VCaP (cell line): Measurements from ENCODE around the gene PXMP2.

Experiments used
- H3K27ac ChIP-seq: fragments of 450-650 bp; 2 replicates; pipeline ENCODE4 v1.5.1; 2017
- TF ChIP-seq, protein P1 (sequence below): fragments of 450-650 bp; conservative IDR thresholded peaks from 2 replicates; pipeline ENCODE4 v1.5.1; 2017; ENCODE audit warnings: mild to moderate bottlenecking, moderate library complexity

The PXMP2 gene

DNA sequence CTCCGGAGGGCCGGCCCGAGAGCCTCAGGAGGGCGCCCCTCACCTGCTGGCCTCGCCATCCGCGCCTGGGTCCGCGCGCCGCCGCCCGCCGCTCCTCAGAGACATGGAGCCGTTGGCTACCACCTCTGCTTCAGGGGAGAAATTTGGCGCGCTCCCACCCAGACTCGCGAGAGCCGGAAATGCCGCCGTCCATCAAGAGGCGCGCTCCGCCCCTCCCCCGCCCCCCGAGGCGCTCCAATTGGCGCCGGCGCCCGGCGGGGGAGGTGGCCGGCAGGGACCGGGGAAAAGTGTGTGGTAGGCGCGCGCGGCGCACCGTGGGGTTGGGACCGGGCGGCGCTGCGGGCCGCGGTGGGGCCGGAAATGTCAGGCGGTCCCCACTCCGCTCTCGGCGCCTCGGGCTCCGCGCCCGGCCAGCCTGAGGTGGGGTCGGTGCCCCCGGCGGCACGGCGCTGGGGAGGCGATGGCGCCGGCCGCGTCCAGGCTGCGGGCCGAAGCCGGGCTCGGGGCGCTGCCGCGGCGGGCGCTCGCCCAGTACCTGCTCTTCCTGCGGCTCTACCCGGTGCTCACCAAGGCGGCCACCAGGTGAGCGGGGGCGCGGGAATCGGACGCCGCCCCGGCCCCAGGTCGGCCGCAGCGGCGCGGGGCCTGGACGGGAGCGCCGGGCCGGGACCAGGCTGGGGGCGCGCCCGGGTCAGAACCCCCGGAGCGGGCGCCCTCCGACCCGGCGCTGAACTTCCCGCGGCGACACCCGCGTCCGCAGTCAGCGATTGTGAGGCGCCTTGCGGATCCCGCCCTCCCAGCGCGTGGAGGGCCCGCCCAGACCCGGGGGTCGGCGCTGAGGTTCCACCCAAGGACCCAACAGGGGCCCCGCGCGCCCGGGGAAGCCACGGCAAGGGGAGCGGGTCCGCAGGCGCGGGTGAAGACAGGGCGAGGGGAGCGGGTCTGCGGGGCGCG is at the start of gene PXMP2, which contains the start of gene POLE:
TSS of gene PXMP2 (plus strand) at position 377 of the 954 bp plus-strand sequence. CDS start at position 461, 84 bp downstream.
TSS of gene POLE (minus strand) at position 132 of the 954 bp plus-strand sequence. CDS start at position 105, 27 bp downstream.
- TF ChIP-seq, protein P1, sequence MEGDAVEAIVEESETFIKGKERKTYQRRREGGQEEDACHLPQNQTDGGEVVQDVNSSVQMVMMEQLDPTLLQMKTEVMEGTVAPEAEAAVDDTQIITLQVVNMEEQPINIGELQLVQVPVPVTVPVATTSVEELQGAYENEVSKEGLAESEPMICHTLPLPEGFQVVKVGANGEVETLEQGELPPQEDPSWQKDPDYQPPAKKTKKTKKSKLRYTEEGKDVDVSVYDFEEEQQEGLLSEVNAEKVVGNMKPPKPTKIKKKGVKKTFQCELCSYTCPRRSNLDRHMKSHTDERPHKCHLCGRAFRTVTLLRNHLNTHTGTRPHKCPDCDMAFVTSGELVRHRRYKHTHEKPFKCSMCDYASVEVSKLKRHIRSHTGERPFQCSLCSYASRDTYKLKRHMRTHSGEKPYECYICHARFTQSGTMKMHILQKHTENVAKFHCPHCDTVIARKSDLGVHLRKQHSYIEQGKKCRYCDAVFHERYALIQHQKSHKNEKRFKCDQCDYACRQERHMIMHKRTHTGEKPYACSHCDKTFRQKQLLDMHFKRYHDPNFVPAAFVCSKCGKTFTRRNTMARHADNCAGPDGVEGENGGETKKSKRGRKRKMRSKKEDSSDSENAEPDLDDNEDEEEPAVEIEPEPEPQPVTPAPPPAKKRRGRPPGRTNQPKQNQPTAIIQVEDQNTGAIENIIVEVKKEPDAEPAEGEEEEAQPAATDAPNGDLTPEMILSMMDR = peak; percentile 20
- peak within 1 kb of the TSS; percentile 90 for H3K27ac ChIP-seq

DNA sequence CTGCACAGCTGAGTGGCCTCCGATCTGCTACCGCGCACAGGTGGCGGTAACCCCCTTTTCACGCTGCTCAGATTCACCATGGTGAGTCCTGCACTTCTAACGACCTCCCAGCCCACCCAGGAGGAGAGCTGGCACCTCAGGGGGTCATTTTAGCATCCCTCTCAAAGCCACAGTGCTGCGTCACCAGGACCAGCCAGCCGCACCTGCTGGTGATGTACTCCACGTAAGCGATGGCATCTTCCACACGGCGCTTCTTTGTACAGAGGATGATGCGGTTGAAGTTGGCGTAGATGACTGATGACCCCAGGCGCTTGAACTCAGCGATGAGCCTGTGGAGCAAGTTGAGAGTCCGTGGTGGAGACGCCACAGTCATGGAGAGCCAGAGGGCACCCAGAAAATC is 49.6 kb upstream of the PXMP2 start:
- TF ChIP-seq, protein P1 = no peak
- H3K27ac ChIP-seq = no peak overlapping the region

DNA sequence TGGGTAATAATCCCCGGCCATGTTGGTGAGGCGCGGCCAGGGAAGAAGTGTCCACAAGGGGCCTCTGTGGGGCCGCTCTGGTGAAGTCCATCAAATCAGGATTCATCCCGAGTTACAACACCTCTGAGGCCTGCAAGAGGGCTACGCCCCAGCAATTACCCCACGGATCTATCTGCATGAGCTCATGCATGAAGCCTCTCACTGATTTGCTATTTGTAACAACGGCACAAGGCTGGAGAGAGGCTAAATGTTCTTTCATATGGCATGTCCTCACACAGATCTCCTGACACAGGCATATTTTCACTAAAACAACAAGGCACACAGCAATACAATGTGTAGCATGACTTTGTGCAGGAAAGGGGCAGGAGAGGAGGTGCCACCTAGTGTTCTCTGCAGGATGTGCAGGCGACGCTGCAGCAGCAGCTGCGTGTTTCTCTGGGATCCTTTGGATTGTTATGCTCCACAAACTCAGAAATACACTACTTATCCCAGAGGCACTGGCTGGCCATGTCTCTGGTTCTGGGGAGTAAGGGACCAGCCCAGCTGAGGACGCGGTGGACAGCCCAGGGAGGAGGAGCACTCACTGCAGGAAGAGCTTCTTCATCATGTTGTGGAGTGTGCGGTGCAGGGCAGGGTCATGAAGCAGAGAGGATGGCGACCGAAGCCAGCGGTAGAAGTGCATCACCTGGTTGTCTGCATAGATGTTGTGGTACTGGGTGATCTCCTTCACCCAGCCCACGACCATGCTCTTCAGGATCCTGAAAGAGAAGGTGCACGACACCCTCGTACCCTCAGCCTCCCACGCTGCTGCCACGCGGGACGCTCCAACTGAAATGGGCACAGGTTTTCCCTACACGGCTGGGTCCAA is 48.6 kb upstream of the PXMP2 start:
- no peak overlapping the region for H3K27ac ChIP-seq
- TF ChIP-seq, protein P1 = peak; percentile 97

DNA sequence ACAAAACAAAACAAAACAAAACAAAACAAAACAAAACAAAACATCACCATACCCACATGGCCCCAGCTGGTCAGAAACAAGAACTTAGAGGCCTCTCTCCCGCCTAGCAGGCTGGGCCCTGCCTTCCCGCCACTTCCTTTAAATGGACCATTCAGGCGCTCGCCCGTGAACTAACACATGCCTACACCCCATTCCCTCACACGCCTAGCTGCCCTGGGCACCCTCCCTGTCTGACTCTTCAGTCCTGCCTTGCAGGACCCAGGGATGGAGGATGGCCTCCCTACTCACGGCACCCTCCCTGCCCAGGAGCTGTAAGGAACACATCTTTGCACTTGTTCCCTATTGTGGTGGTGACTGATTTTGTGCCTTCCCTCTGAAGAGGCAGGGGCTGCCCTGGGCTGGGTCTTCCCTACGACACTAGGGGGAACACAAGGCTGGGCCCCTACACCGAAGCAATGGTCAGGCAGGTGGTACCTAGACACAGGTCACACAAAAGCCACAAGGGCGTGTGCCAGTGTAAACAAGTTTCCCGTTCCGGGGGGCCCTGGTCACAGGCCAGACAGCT is 47.3 kb upstream of the PXMP2 start:
- no peak overlapping the region for H3K27ac ChIP-seq
- TF ChIP-seq, protein P1 = no peak

DNA sequence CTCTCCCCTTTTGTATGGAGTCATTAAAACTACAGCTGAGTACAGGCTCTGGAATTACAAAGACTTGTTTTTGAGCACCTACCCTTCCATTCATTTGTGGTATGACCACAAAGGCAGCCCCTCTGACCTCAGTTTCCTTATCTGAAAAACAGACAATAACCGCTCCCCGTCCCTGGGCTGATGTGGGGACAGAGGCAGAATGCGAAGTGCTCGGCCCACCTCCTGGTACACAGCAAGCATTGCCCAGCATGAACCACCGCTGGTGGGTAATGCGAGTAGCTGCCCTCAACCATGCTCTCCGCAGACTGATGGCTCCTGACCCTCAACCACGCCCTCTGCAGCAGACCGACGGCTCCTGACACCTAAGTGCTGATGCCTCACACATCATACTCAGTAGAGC is 46.5 kb upstream of the PXMP2 start:
- H3K27ac ChIP-seq = no peak overlapping the region
- TF ChIP-seq, protein P1 = no peak

DNA sequence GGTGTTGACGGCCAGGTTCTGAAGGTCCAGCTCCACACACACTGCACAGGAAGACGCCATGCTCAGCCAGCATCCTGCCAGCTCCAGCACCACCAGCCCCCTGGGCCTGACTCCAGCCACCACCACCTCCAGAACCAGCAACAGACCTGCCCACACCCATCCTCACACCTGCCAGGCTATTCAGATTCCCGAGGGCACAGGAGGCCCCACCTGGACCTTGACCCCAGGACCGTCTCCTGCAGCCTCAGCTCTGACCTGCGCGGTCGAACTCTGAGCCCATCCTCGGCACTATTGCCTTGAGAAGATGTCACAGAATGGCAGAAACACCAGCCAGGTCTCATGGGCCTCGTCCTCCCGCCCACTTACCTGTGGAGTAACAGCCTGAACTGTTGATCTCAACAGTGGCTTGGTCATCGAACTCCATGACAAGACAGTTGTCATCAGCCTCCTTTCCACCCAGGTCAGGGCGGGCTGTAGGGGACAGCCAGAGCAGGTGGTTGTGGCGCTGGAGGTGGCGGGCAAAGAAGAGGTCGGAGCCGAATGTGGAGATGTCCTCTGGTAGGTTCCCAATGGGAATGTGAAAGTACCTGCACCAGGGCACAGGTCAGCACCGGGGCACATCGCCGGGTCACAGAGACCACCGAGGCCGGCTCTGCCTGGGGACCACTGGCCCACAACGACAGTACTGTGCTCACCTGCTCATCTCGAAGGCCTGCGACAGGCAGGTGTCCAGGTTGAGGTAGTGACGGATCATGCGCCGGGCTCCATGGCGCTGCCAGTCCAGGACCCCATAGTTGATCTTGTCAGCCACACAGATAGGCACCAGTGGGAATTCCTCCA is 45.4 kb upstream of the PXMP2 start:
- no peak overlapping the region for H3K27ac ChIP-seq
- TF ChIP-seq, protein P1 = no peak
